SK-N-MC (cell line): Measurements from ENCODE around the gene PPP1R15B.

Experiments used
- EZH2 ChIP-seq: fragments of 200-600 bp; sonication (generic); IDR thresholded peaks from one replicate; pipeline ENCODE4 v1.6.1; 2017; ENCODE audit warnings: antibody characterized with exemption
- POLR2AphosphoS5 ChIP-seq: IDR thresholded peaks from 2 replicates; pipeline ENCODE4 v1.6.1; 2012; ENCODE audit warnings: mild to moderate bottlenecking, low read depth, low read length, borderline replicate concordance

- TF ChIP-seq POLR2AphosphoS5 (no peak), EZH2 (no peak)
Observed at GRCh38 chr1:204439621-204440375, 28.2 kb upstream of the PPP1R15B start.
